H9 (cell line): ENCODE measurements around the gene CMTM8. TPM values are rescaled to one million over a fixed set of nuclear protein-coding genes. Genes with fewer than 3 reads are reported as not detected.

Experiments used
- DNase-seq: peaks from one replicate; pipeline ENCODE4 v3.0.0-alpha.2; 2017
- H2AFZ ChIP-seq: one replicate; pipeline ENCODE4 v1.6.1; 2013; ENCODE audit warnings: mild to moderate bottlenecking, low read length, control low read depth, moderate library complexity
- H2AK5ac ChIP-seq: 2 replicates; pipeline ENCODE4 v1.6.1; 2013; ENCODE audit warnings: low read length, control low read depth, mixed read lengths; ENCODE audit not compliant: insufficient read length
- H2BK120ac ChIP-seq: one replicate; pipeline ENCODE4 v1.6.1; 2013; ENCODE audit warnings: low read depth, mild to moderate bottlenecking, low read length, control low read depth, inconsistent platforms; ENCODE audit not compliant: poor library complexity, severe bottlenecking
- H2BK12ac ChIP-seq: 2 replicates; pipeline ENCODE4 v1.6.1; 2013; ENCODE audit warnings: low read length, control low read depth, mixed read lengths, low read depth; ENCODE audit not compliant: insufficient read length
- H2BK15ac ChIP-seq: 2 replicates; pipeline ENCODE4 v1.6.1; 2013; ENCODE audit warnings: low read depth, low read length, control low read depth
- H2BK20ac ChIP-seq: one replicate; pipeline ENCODE4 v1.6.1; 2013; ENCODE audit warnings: low read depth, mild to moderate bottlenecking, low read length, control low read depth, inconsistent platforms; ENCODE audit not compliant: poor library complexity, severe bottlenecking
- H2BK5ac ChIP-seq: 2 replicates; pipeline ENCODE4 v1.6.1; 2013; ENCODE audit warnings: low read length, control low read depth, mixed read lengths; ENCODE audit not compliant: insufficient read length
- H3K14ac ChIP-seq: 2 replicates; pipeline ENCODE4 v1.6.1; 2013; ENCODE audit warnings: low read length, control low read depth; ENCODE audit not compliant: insufficient read depth
- H3K18ac ChIP-seq: 2 replicates; pipeline ENCODE4 v1.6.1; 2013; ENCODE audit warnings: low read depth, mild to moderate bottlenecking, mixed read lengths, low read length, control low read depth; ENCODE audit not compliant: insufficient read length
- H3K23ac ChIP-seq: 2 replicates; pipeline ENCODE4 v1.6.1; 2013; ENCODE audit warnings: low read length, control low read depth, mixed read lengths, low read depth; ENCODE audit not compliant: insufficient read length
- H3K23me2 ChIP-seq: 2 replicates; pipeline ENCODE4 v1.6.1; 2013; ENCODE audit warnings: low read depth, mild to moderate bottlenecking, mixed read lengths, low read length, control low read depth; ENCODE audit not compliant: insufficient read length, poor library complexity, severe bottlenecking
- H3K27ac ChIP-seq: 2 replicates; pipeline ENCODE4 v1.5.1; 2013; ENCODE audit warnings: low read length, control low read depth, mixed read lengths, low read depth; ENCODE audit not compliant: insufficient read length
- H3K27me3 ChIP-seq: 2 replicates; pipeline ENCODE4 v1.6.1; 2013; ENCODE audit warnings: low read length, control low read depth, inconsistent platforms; ENCODE audit not compliant: insufficient read depth
- H3K4ac ChIP-seq: 2 replicates; pipeline ENCODE4 v1.6.1; 2013; ENCODE audit warnings: low read depth, mild to moderate bottlenecking, control low read depth, inconsistent platforms, low read length, moderate library complexity
- H3K4me1 ChIP-seq: 2 replicates; pipeline ENCODE4 v1.6.1; 2013; ENCODE audit warnings: low read length, control low read depth, inconsistent platforms; ENCODE audit not compliant: insufficient read depth
- H3K4me2 ChIP-seq: 2 replicates; pipeline ENCODE4 v1.6.1; 2013; ENCODE audit warnings: low read length, control low read depth, mixed read lengths; ENCODE audit not compliant: insufficient read length, insufficient read depth
- H3K56ac ChIP-seq: 2 replicates; pipeline ENCODE4 v1.6.1; 2013; ENCODE audit warnings: low read depth, mild to moderate bottlenecking, mixed read lengths, low read length, control low read depth; ENCODE audit not compliant: insufficient read length
- H3K79me1 ChIP-seq: 2 replicates; pipeline ENCODE4 v1.6.1; 2013; ENCODE audit warnings: low read depth, mild to moderate bottlenecking, moderate library complexity, low read length, control low read depth, inconsistent platforms; ENCODE audit not compliant: insufficient read depth, poor library complexity, severe bottlenecking
- H3K79me2 ChIP-seq: 2 replicates; pipeline ENCODE4 v1.6.1; 2013; ENCODE audit warnings: low read length, control low read depth, inconsistent platforms; ENCODE audit not compliant: insufficient read depth
- H3K9ac ChIP-seq: 2 replicates; pipeline ENCODE4 v1.6.1; 2013; ENCODE audit warnings: low read length, control low read depth, mixed read lengths; ENCODE audit not compliant: insufficient read length; ENCODE audit errors: extremely low read depth
- H3K9me3 ChIP-seq: one replicate; pipeline ENCODE4 v1.6.1; 2013; ENCODE audit warnings: low read depth, low read length, inconsistent platforms; ENCODE audit not compliant: control insufficient read depth
- H3T11ph ChIP-seq: one replicate; pipeline ENCODE4 v1.6.1; 2013; ENCODE audit warnings: mild to moderate bottlenecking, low read length, control low read depth, inconsistent platforms
- H4K20me1 ChIP-seq: one replicate; pipeline ENCODE4 v1.6.1; 2013; ENCODE audit not compliant: control insufficient read depth, insufficient read length, insufficient read depth
- H4K5ac ChIP-seq: 2 replicates; pipeline ENCODE4 v1.6.1; 2013; ENCODE audit warnings: low read depth, mild to moderate bottlenecking, mixed read lengths, low read length, control low read depth; ENCODE audit not compliant: insufficient read length
- H4K8ac ChIP-seq: replicated peaks from 2 replicates; pipeline ENCODE4 v1.6.1; 2013; ENCODE audit warnings: low read length, control low read depth, mixed read lengths, low read depth; ENCODE audit not compliant: insufficient read length
- H4K91ac ChIP-seq: 2 replicates; pipeline ENCODE4 v1.6.1; 2013; ENCODE audit warnings: low read depth, mild to moderate bottlenecking, moderate library complexity, mixed read lengths, low read length, control low read depth; ENCODE audit not compliant: insufficient read length
- H3K27ac Mint-ChIP-seq, 3 experiments: 2 replicates in 2 of 3; 3 replicates in 1 of 3; pipeline ENCODE4 v1.8.0; 2020 to 2021; ENCODE audit warnings: mixed read lengths in 3 of 3, mild to moderate bottlenecking in 1 of 3, moderate library complexity in 1 of 3
- H3K27me3 Mint-ChIP-seq: 2 replicates; pipeline ENCODE4 v1.8.0; 2021; ENCODE audit warnings: low read depth, mild to moderate bottlenecking, moderate library complexity, mixed read lengths
- H3K36me3 Mint-ChIP-seq, 3 experiments: 2 replicates in 2 of 3; 3 replicates in 1 of 3; pipeline ENCODE4 v1.8.0; 2020 to 2021; ENCODE audit warnings: low read depth in 3 of 3, mixed read lengths in 3 of 3; ENCODE audit not compliant: insufficient read depth in 1 of 3
- H3K4me1 Mint-ChIP-seq, 2 experiments: 2 replicates each; pipeline ENCODE4 v1.8.0; 2020; ENCODE audit warnings: mixed read lengths in 2 of 2
- H3K4me3 Mint-ChIP-seq, 2 experiments: 2 replicates in 1 of 2; 3 replicates in 1 of 2; pipeline ENCODE4 v1.8.0; 2020 to 2021; ENCODE audit warnings: mild to moderate bottlenecking in 2 of 2, mixed read lengths in 2 of 2, moderate library complexity in 1 of 2
- H3K9me3 Mint-ChIP-seq, 2 experiments: 2 replicates in 1 of 2; 3 replicates in 1 of 2; pipeline ENCODE4 v1.8.0; 2020; ENCODE audit warnings: mild to moderate bottlenecking in 2 of 2, mixed read lengths in 2 of 2, moderate library complexity in 1 of 2
- CTCF ChIP-seq: fragments of 200-600 bp; sonication (generic); conservative IDR thresholded peaks from 3 replicates; pipeline ENCODE4 v1.8.0; 2021; ENCODE audit warnings: antibody characterized with exemption, mild to moderate bottlenecking
- WGBS: extraction: QIAGEN DNeasy Blood & Tissue Kit; methylation state at CpG from one replicate; pipeline ENCODE4 v1.1.7; 2013; ENCODE audit warnings: missing lambda C conversion rate, low lambda C conversion rate, mixed read lengths; ENCODE audit not compliant: insufficient read length; ENCODE audit errors: extremely low coverage; 5-methylcytosine and 5-hydroxymethylcytosine counted together
- total RNA-seq: library from RNA; stranded (reverse); gene quantifications from 2 replicates; pipeline ENCODE4 v1.2.1, GENCODE V29; 2021

Gene CMTM8
- total RNA-seq, 1 experiment from 2014 or later = 4.0 TPM

GRCh38 chr3:32198714-32199113 lies 39.8 kb upstream of the CMTM8 start:
- H3K9me3 Mint-ChIP-seq = no peaks in the 10 kb centered on the region
- Histone ChIP-seq H3K27ac (no peak overlapping the region), H2BK120ac (no peak overlapping the region), H2BK20ac (no peak overlapping the region), H3K14ac (no peak overlapping the region), H4K91ac (no peak overlapping the region), H2BK12ac (no peak overlapping the region), H3K56ac (no peak overlapping the region), H2BK15ac (no peak overlapping the region), H3K4ac (no peak overlapping the region), H3K9me3 (no peaks in the 10 kb centered on the region), H3K79me1 (no peaks in the 10 kb centered on the region), H3K4me2 (no peak overlapping the region), H2AK5ac (no peak overlapping the region), H4K8ac (no peak overlapping the region), H2AFZ (no peak overlapping the region), H3T11ph (no peak overlapping the region), H3K4me1 (no peaks in the 10 kb centered on the region), H3K23ac (no peak overlapping the region), H3K18ac (no peak overlapping the region), H4K20me1 (no peaks in the 10 kb centered on the region), H3K79me2 (no peaks in the 10 kb centered on the region), H3K27me3 (no peaks in the 10 kb centered on the region), H2BK5ac (no peak overlapping the region), H4K5ac (no peak overlapping the region), H3K23me2 (no peaks in the 10 kb centered on the region), H3K9ac (no peak overlapping the region)
- TF ChIP-seq CTCF = no peak
- H3K27me3 Mint-ChIP-seq = peaks cover 1% of the 10 kb centered on the region; the same call in 1 of the 2 replicates
- no peaks in the 10 kb centered on the region for H3K4me1 Mint-ChIP-seq
- no peak overlapping the region for H3K4me3 Mint-ChIP-seq
- no peaks in the 10 kb centered on the region for H3K36me3 Mint-ChIP-seq
- no peak for DNase-seq
- no peak overlapping the region for H3K27ac Mint-ChIP-seq
- WGBS = no CpG with 5 or more reads among the region's 3 CpGs
